Tibial artery (tissue), 4 donors: ENCODE results near the gene PRPF18.

Experiments
- DNase-seq, 2 donors: peaks; one replicate each; pipeline ENCODE4 v3.0.0-alpha.2; 2019
- H3K27ac ChIP-seq, 2 donors: fragments of 200-600 bp; sonication (generic) in 1 of 2; 1 replicate in 1 of 2; 2 replicates in 1 of 2; pipeline ENCODE4 v1.5.1; 2018 to 2019; ENCODE audit warnings: mild to moderate bottlenecking in 1 of 2
- H3K27me3 ChIP-seq, 2 donors: fragments of 200-600 bp; sonication (generic) in 1 of 2; one replicate each; pipeline versions ENCODE4 v1.5.1 to v1.6.0; 2016 to 2019
- H3K36me3 ChIP-seq, 3 donors: fragments of 200-600 bp; sonication (generic) in 2 of 3; one replicate each; pipeline ENCODE4 v1.5.1; 2016 to 2019; ENCODE audit warnings: mild to moderate bottlenecking in 2 of 3
- H3K4me1 ChIP-seq, 4 donors: fragments of 200-600 bp; sonication (generic) in 2 of 4; 1 replicate in 3 of 4; 2 replicates in 1 of 4; pipeline ENCODE4 v1.5.1; 2016 to 2019
- H3K4me3 ChIP-seq, 2 donors: fragments of 200-600 bp; sonication (generic) in 1 of 2; 1 replicate in 1 of 2; 2 replicates in 1 of 2; pipeline ENCODE4 v1.5.1; 2018 to 2019; ENCODE audit warnings: mild to moderate bottlenecking in 2 of 2
- H3K9me3 ChIP-seq, 3 donors: fragments of 200-600 bp; sonication (generic) in 1 of 3; one replicate each; pipeline ENCODE4 v1.5.1; 2016 to 2019
- intact Hi-C: fragments of 100-400 bp; cut with DNase I; formaldehyde crosslinking; loops from one replicate; pipeline ENCODE4 v1.15.0; 2023; ENCODE audit warnings: low total_unique reads
- TF ChIP-seq, protein P1 (sequence below), 2 experiments: fragments of 200-600 bp in 1 of 2; fragments of 450-650 bp in 1 of 2; IDR thresholded peaks; one replicate each; pipeline ENCODE4 v1.5.1; 2017 to 2019; ENCODE audit warnings: antibody characterized with exemption in 2 of 2, mild to moderate bottlenecking in 1 of 2, moderate library complexity in 1 of 2

Gene PRPF18

DNA sequence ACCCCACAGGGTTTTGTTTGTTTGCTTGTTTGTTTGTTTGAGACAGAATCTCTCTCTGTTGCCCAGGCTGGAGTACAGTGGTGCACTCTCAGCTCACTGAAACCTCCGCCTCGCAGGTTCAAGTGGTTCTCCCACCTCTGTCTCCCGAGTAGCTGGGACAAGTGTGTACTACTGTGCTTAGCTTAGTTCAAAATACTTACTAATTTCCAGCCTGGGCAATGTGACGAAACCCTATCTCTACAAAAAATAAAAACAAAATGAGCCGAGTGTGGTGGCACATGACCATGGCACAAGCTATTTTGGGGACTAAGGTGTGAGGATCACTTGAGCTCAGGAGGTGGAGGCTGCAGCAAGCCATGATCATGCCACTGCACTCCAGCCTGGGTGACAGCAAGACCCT lies 15.2 kb upstream of the PRPF18 start:
- Histone ChIP-seq H3K27me3 (no peaks in the 10 kb centered on the region), H3K27ac (no peak overlapping the region), H3K36me3 (no peaks in the 10 kb centered on the region), H3K4me1 (peaks cover 0 to 5% (median 0%) of the 10 kb centered on the region in 4 donors), H3K9me3 (peaks cover 0 to 6% (median 0%) of the 10 kb centered on the region in 3 donors), H3K4me3 (no peak overlapping the region)
- intact Hi-C loops, result no loop called here
- TF ChIP-seq, protein P1, sequence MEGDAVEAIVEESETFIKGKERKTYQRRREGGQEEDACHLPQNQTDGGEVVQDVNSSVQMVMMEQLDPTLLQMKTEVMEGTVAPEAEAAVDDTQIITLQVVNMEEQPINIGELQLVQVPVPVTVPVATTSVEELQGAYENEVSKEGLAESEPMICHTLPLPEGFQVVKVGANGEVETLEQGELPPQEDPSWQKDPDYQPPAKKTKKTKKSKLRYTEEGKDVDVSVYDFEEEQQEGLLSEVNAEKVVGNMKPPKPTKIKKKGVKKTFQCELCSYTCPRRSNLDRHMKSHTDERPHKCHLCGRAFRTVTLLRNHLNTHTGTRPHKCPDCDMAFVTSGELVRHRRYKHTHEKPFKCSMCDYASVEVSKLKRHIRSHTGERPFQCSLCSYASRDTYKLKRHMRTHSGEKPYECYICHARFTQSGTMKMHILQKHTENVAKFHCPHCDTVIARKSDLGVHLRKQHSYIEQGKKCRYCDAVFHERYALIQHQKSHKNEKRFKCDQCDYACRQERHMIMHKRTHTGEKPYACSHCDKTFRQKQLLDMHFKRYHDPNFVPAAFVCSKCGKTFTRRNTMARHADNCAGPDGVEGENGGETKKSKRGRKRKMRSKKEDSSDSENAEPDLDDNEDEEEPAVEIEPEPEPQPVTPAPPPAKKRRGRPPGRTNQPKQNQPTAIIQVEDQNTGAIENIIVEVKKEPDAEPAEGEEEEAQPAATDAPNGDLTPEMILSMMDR (IDR thresholded peaks at IDR 0.05), result no peak
- no peak for DNase-seq

DNA sequence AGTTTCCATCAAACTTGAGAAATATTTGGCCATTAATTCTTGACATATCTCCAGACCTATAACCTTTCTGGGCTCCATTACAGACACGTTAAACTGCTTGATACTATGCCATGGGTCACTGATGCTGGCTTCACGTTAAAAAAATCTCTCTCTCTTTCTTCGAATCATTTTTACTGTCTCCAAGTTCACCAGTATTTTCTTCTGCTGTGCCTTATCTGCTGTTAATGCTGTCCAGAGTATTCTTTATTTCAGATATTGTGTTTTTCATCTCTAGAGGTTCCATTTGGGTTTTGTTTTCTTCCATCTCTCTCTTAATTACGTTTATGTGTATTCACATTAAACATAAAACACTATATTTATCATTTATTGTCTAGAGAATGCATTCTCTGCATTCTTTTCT lies 12.8 kb upstream of the PRPF18 start:
- TF ChIP-seq, protein P1 (IDR thresholded peaks at IDR 0.05), result no peak
- no peak overlapping the region for H3K4me3 ChIP-seq
- H3K36me3 ChIP-seq, result no peaks in the 10 kb centered on the region
- intact Hi-C loops, result no loop called here
- no peak for DNase-seq
- no peaks in the 10 kb centered on the region for H3K27me3 ChIP-seq
- peaks cover 0 to 5% (median 0%) of the 10 kb centered on the region in 4 donors for H3K4me1 ChIP-seq
- H3K27ac ChIP-seq, result no peak overlapping the region
- peaks cover 0 to 6% (median 0%) of the 10 kb centered on the region in 3 donors for H3K9me3 ChIP-seq

DNA sequence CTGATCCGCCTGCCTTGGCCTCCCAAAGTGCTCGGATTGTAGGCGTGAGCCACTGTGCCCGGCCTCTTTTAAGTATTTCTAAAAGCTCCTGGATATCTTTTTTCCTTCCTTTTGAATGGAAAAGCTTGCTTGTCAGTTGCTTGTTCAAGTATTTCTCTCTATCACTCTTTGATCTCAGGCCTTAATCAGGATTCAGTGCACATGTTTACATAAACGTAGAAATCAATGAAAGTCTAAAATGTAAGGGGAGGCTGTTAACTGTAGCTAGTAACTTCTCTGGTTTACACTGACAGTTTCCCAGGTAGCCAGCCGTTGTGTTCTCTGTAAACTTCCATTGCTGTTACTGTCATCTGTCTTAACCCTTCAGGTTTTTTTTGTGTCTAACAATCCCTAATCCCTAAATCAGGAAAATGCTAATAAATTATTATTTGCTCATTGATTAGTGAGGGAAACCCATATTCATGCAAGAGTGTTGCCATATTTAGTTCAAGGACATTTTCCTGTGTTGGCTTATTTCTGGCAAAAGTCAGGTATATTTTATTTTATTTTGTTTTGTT lies 1.5 kb upstream of the PRPF18 start:
- Histone ChIP-seq H3K36me3 (no peaks in the 10 kb centered on the region), H3K9me3 (no peaks in the 10 kb centered on the region), H3K27me3 (peaks cover 0 to 7% of the 10 kb centered on the region in 2 donors), H3K27ac (no peak overlapping the region), H3K4me3 (no peak overlapping the region), H3K4me1 (peaks cover 0 to 22% (median 11%) of the 10 kb centered on the region in 4 donors)
- no peak for DNase-seq
- TF ChIP-seq, protein P1 (IDR thresholded peaks at IDR 0.05), result no peak
- intact Hi-C loops, result loop anchor here (5.0 kb wide), 1 partner anchor 213 kb away; no protein-coding TSS in a partner anchor

DNA sequence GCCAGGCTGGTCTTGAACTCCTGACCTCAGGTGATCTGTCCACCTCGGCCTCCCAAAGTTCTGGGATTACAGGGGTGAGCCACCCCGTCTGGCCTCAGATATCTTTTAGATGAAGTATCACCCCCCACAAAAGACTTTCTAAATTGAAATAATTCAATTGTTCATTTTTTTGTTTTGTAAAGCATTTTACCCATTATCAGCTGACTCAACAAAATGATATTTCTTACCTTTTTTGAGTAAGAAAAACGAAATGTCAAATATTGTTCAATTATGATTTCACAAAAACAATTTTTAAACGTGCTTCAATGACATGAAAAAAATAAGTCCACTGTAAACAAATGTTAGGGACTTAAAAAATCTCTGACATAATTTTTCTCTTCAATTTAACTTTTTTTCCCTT lies 822 bp upstream of the PRPF18 start:
- peaks cover 0 to 22% (median 11%) of the 10 kb centered on the region in 4 donors for H3K4me1 ChIP-seq
- H3K36me3 ChIP-seq, result no peaks in the 10 kb centered on the region
- H3K4me3 ChIP-seq, result no peak overlapping the region
- TF ChIP-seq, protein P1 (IDR thresholded peaks at IDR 0.05), result no peak
- no peaks in the 10 kb centered on the region for H3K9me3 ChIP-seq
- DNase-seq, result no peak
- no peak overlapping the region for H3K27ac ChIP-seq
- H3K27me3 ChIP-seq, result peaks cover 0 to 7% of the 10 kb centered on the region in 2 donors
- intact Hi-C loops, result loop anchor here (5.0 kb wide), 1 partner anchor 214 kb away; no protein-coding TSS in a partner anchor

DNA sequence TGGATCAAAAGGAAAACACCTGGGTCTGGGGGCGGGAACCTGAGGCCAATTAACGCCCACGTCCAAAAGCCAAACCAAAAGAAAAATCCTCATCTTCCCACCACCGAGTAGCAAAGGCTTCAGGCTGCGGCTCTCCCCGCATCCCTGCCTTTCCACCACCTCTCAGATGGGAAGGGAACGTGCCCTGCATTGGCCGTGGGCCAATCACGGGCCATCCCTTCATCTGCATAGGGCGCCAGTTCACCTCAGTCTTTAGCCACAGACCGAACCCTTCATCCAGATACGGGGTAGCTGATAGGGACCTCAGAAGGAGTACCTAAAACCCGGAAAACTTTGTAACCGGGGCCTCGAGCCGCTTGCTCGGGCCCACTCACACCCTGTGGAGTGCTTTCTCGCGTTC lies 626 bp downstream of the PRPF18 start:
- Histone ChIP-seq H3K27me3 (peaks cover 0 to 7% of the 10 kb centered on the region in 2 donors), H3K4me3 (peak overlapping the region; percentile 80 to 87), H3K9me3 (no peaks in the 10 kb centered on the region), H3K4me1 (peaks cover 0 to 22% (median 11%) of the 10 kb centered on the region in 4 donors), H3K36me3 (peaks cover 0 to 6% (median 4%) of the 10 kb centered on the region in 3 donors), H3K27ac (peak overlapping the region; percentile 70 to 76)
- TF ChIP-seq, protein P1 (IDR thresholded peaks at IDR 0.05), result no peak
- intact Hi-C loops, result loop anchor here (5.0 kb wide), 1 partner anchor 215 kb away; no protein-coding TSS in a partner anchor
- DNase-seq, result no peak
